Adipocyte (in vitro differentiated cells): ENCODE results near the gene PLCL2.
"Not testable (repeated sequence)": the region's sequence is repeated elsewhere in the genome, so short reads cannot be mapped to it uniquely, and the experiment has no call there.

Source experiments
- DNase-seq: peaks from one replicate; pipeline ENCODE4 v3.0.0-alpha.2; 2015; ENCODE audit warnings: low read depth
- H3K27me3 ChIP-seq: replicated peaks from 2 replicates; pipeline ENCODE4 v1.7.0; 2013; ENCODE audit warnings: mild to moderate bottlenecking, low read length, moderate library complexity; ENCODE audit not compliant: control insufficient read depth, insufficient read depth
- H3K36me3 ChIP-seq: 2 replicates; pipeline ENCODE4 v1.7.0; 2013; ENCODE audit warnings: low read length, mild to moderate bottlenecking, moderate library complexity; ENCODE audit not compliant: control insufficient read depth, insufficient read depth, severe bottlenecking
- H3K4me1 ChIP-seq: 2 replicates; pipeline ENCODE4 v1.7.0; 2013; ENCODE audit warnings: mild to moderate bottlenecking, low read length, moderate library complexity; ENCODE audit not compliant: control insufficient read depth, insufficient read depth
- H3K4me3 ChIP-seq: 2 replicates; pipeline ENCODE4 v1.7.0; 2013; ENCODE audit warnings: mild to moderate bottlenecking, low read length, moderate library complexity
- H3K9ac ChIP-seq: 2 replicates; pipeline ENCODE4 v1.7.0; 2013; ENCODE audit warnings: mild to moderate bottlenecking, low read length, moderate library complexity
- H3K9me3 ChIP-seq: 2 replicates; pipeline ENCODE4 v1.7.0; 2013; ENCODE audit warnings: mild to moderate bottlenecking, low read length, moderate library complexity; ENCODE audit not compliant: control insufficient read depth

PLCL2 gene

GRCh38 chr3:16945330-16945729, 60.6 kb downstream of the PLCL2 start:
- Histone ChIP-seq H3K4me1 (no peaks in the 10 kb centered on the region), H3K4me3 (no peak overlapping the region), H3K9ac (no peak overlapping the region), H3K9me3 (no peaks in the 10 kb centered on the region), H3K36me3 (no peaks in the 10 kb centered on the region), H3K27me3 (no peaks in the 10 kb centered on the region)
- DNase-seq = peak; percentile 36

DNA sequence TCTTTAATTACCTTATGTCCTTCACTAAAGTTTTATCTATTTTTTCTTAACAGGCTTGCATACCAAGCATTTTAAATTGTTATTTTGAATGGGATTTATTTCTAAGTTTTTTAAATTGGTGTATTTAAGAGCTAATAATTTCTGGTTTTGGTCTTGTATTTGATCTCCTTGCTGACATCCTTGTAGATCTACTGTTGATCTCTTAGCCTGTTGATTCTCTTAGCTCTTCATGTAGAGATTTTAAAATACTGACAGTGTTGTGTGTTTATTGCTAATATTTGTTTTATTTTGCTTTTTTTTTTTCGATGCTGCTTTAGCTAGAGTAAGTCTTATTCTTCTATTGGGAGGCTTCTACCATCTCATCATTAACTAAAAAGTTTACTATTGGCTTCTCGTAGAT, 65.5 kb downstream of the PLCL2 start:
- H3K4me3 ChIP-seq = no peak overlapping the region
- DNase-seq = no peak
- H3K9me3 ChIP-seq = no peaks in the 10 kb centered on the region
- no peaks in the 10 kb centered on the region for H3K36me3 ChIP-seq
- H3K27me3 ChIP-seq = no peaks in the 10 kb centered on the region
- no peaks in the 10 kb centered on the region for H3K4me1 ChIP-seq
- no peak overlapping the region for H3K9ac ChIP-seq

DNA sequence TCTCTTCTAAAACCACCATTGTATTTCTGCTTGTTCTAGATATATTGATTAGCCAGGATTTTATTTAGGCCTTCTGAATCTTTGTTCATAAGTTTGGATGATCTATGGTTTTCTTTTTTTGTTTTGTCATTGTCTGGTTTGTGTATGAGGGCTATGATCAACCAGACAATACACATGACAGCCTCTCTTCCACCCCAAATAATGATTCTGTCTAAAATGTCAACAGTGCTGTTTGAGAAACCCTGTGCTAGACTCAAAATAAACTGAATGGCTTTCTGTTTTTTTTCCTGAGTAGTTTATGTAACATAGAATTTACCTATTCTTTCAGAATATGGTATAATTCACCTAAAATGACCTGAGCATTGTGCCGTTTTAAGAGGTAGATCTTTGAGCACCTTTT, 66.1 kb downstream of the PLCL2 start:
- H3K27me3 ChIP-seq = no peaks in the 10 kb centered on the region
- DNase-seq = no peak
- H3K4me3 ChIP-seq = no peak overlapping the region
- no peaks in the 10 kb centered on the region for H3K4me1 ChIP-seq
- H3K36me3 ChIP-seq = no peaks in the 10 kb centered on the region
- H3K9me3 ChIP-seq = no peaks in the 10 kb centered on the region
- no peak overlapping the region for H3K9ac ChIP-seq

DNA sequence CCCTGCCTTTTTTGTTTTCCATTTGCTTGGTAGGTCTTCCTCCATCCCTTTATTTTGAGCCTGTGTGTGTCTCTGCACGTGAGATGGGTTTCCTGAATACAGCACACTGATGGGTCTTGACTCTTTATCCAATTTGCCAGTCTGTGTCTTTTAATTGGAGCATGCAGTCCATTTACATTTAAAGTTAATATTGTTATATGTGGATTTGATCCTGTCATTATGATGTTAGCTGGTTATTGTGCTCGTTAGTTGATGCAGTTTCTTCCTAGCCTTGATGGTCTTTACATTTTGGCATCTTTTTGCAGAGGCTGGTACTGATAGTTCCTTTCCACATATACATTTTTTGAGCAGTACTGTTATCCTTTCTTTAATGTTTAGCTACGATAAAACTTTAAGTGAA, 73.1 kb downstream of the PLCL2 start:
- not testable (repeated sequence) for H3K36me3 ChIP-seq, DNase-seq, H3K4me3 ChIP-seq, H3K9me3 ChIP-seq, H3K4me1 ChIP-seq, H3K27me3 ChIP-seq, H3K9ac ChIP-seq

- no peaks in the 10 kb centered on the region for H3K9me3 ChIP-seq
These were observed 75.4 kb downstream of the PLCL2 start for GRCh38 chr3:16960125-16960524.

DNA sequence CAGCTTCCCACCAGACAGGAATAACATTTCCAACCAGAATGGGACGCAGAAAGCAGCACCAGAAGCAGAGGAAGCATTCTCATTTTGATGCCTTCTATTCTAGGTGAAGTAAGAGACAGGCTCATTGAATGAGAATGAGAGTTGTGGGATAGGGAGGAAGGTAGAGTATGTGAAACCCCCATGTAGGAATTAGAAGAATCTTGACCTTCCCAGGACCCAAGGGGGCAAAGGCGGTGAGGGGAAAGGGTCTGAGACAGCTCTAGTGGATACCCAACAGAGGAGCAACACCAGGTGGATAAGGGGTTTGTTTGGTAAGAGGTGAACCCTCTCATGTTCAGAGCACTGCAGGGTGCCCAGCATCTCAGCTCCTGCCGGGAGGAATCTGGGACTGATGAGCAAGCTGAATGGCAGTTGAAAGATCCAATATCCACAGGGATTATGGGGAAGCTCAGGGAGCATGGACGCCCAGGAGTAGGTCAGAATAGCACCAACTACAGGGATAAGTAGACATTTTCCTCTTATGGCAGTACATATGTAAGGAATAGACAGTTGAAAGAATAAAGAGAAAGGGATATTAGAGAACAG, 77.0 kb downstream of the PLCL2 start:
- H3K36me3 ChIP-seq = no peaks in the 10 kb centered on the region
- no peak overlapping the region for H3K4me3 ChIP-seq
- H3K27me3 ChIP-seq = no peaks in the 10 kb centered on the region
- H3K9ac ChIP-seq = no peak overlapping the region
- H3K9me3 ChIP-seq = no peaks in the 10 kb centered on the region
- no peak for DNase-seq
- H3K4me1 ChIP-seq = no peaks in the 10 kb centered on the region

More at GRCh38 chr3:16960125-16960524, 75.4 kb downstream of the PLCL2 start:
- Histone ChIP-seq H3K4me1 (no peaks in the 10 kb centered on the region), H3K9ac (no peak overlapping the region), H3K4me3 (no peak overlapping the region), H3K36me3 (no peaks in the 10 kb centered on the region), H3K27me3 (no peaks in the 10 kb centered on the region)
- no peak for DNase-seq

GRCh38 chr3:16975083-16975482, 90.3 kb downstream of the PLCL2 start:
- H3K36me3 ChIP-seq = no peaks in the 10 kb centered on the region
- H3K4me3 ChIP-seq = no peak overlapping the region
- no peak overlapping the region for H3K9ac ChIP-seq
- no peaks in the 10 kb centered on the region for H3K27me3 ChIP-seq
- peaks cover 31% of the 10 kb centered on the region for H3K4me1 ChIP-seq
- peaks cover 10% of the 10 kb centered on the region for H3K9me3 ChIP-seq
- no peak for DNase-seq

- Histone ChIP-seq H3K9ac (no peak overlapping the region), H3K27me3 (no peaks in the 10 kb centered on the region), H3K4me1 (peaks cover 31% of the 10 kb centered on the region), H3K36me3 (no peaks in the 10 kb centered on the region), H3K9me3 (no peaks in the 10 kb centered on the region), H3K4me3 (peak overlapping the region; percentile 20)
- peak; percentile 59 for DNase-seq
These were observed 93.6 kb downstream of the PLCL2 start for GRCh38 chr3:16978234-16978920.

- Histone ChIP-seq H3K27me3 (no peaks in the 10 kb centered on the region), H3K36me3 (no peaks in the 10 kb centered on the region), H3K4me3 (peak overlapping the region; percentile 20), H3K9me3 (no peaks in the 10 kb centered on the region), H3K9ac (no peak overlapping the region), H3K4me1 (peaks cover 31% of the 10 kb centered on the region)
- DNase-seq = no peak
These were observed 94.1 kb downstream of the PLCL2 start for GRCh38 chr3:16978921-16979271.

DNA sequence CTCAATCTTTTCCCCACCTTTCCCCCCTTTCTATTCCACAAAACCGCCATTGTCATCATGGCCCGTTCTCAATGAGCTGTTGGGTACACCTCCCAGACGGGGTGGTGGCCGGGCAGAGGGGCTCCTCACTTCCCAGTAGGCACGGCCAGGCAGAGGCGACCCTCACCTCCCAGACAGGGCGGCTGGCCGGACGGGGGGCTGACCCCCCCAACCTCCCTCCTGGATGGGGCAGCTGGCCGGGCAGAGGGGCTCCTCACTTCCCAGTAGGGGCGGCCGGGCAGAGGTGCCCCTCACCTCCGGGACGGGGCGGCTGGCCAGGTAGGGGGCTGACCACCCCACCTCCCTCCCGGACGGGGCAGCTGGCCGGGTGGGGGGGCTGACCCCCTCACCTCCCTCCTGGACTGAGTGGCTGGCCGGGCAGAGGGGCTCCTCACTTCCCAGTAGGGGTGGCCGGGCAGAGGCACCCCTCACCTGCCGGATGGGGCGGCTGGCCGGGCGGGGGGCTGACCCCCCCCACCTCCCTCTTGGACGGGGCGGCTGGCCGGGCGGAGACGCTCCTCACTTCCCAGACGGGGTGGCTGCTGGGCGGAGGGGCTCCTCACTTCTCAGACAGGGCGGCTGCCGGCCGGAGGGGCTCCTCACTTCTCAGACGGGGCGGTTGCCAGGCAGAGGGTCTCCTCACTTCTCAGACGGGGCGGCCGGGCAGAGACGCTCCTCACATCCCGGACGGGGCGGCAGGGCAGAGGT, 95.2 kb downstream of the PLCL2 start:
- not testable (repeated sequence) for H3K9ac ChIP-seq, H3K4me3 ChIP-seq, H3K9me3 ChIP-seq, H3K27me3 ChIP-seq, DNase-seq, H3K36me3 ChIP-seq
- H3K4me1 ChIP-seq = peaks cover 28% of the 10 kb centered on the region

GRCh38 chr3:16980526-16980925, 95.8 kb downstream of the PLCL2 start:
- not testable (repeated sequence) for H3K9ac ChIP-seq, H3K9me3 ChIP-seq, DNase-seq, H3K4me3 ChIP-seq, H3K36me3 ChIP-seq, H3K27me3 ChIP-seq
- peaks cover 23% of the 10 kb centered on the region for H3K4me1 ChIP-seq
